ENCODE measurements around the gene G2E3. TPM values are rescaled to one million over a fixed set of nuclear protein-coding genes. Genes with fewer than 3 reads are reported as not detected.

Gene G2E3
- total RNA-seq, 1 experiment from 2014 or later, result 51.5 TPM

DNA sequence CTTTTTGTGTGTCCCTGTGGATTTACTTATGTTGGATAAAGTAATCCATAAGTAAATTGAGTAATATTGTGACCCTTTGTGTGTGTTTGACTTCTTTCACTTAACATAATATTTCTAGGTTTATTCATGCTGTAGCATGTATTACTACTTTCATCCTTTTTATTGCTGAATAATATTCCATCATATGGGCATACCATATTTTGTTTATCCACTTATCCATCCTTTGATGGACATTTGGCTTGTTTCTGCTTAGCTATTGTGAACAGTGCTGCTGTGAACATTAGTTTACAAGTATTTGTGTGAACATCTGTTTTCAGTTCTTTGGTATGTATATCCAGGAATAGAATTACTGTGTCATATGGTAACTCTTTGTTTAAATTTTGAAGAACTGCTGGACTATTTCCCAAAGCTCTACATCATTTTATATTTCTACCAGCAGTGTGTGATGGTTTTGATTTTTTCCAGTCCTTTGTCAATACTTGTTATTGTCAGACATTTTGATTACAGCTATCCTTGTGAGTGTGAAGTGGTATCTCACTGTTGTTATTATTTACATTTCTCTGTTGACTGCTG lies 25.2 kb downstream of the G2E3 start:
- BruUV-seq (replicated peaks), result no TSS peak
- POLR2A ChIA-PET (ENCODE audit: low non-redundant PET), result no interaction called here
- intact Hi-C loops (cut with micrococcal nuclease; ENCODE audit: unreplicated experiment), result no loop called here

GRCh38 chr14:30585204-30585603 lies 26.2 kb downstream of the G2E3 start:
- intact Hi-C loops (cut with micrococcal nuclease; ENCODE audit: unreplicated experiment), result no loop called here
- POLR2A ChIA-PET (ENCODE audit: low non-redundant PET), result no interaction called here

More for the DNA sequence above, 25.2 kb downstream of the G2E3 start:
- no peak for DNase-seq (ENCODE audit: low spot score)
- H3K27ac ChIP-seq (ENCODE audit: low read depth, low read length, poor library complexity, severe bottlenecking), result no peak overlapping the region
- H3K27me3 ChIP-seq (replicated peaks; ENCODE audit: insufficient read depth, low read depth, low read length, poor library complexity), result no peaks in the 10 kb centered on the region
- CTCF ChIA-PET, result no interaction called here
- H3K36me3 ChIP-seq (ENCODE audit: insufficient read depth, low read length, poor library complexity, severe bottlenecking), result peaks cover 17% of the 10 kb centered on the region
- no peak overlapping the region for H3K4me3 ChIP-seq (ENCODE audit: low read depth, low read length, poor library complexity, severe bottlenecking)
- TF ChIP-seq, protein P1, sequence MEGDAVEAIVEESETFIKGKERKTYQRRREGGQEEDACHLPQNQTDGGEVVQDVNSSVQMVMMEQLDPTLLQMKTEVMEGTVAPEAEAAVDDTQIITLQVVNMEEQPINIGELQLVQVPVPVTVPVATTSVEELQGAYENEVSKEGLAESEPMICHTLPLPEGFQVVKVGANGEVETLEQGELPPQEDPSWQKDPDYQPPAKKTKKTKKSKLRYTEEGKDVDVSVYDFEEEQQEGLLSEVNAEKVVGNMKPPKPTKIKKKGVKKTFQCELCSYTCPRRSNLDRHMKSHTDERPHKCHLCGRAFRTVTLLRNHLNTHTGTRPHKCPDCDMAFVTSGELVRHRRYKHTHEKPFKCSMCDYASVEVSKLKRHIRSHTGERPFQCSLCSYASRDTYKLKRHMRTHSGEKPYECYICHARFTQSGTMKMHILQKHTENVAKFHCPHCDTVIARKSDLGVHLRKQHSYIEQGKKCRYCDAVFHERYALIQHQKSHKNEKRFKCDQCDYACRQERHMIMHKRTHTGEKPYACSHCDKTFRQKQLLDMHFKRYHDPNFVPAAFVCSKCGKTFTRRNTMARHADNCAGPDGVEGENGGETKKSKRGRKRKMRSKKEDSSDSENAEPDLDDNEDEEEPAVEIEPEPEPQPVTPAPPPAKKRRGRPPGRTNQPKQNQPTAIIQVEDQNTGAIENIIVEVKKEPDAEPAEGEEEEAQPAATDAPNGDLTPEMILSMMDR (conservative IDR thresholded peaks at IDR 0.05; ENCODE audit: low read depth, low read length), result no peak
- TF ChIP-seq EZH2 (IDR thresholded peaks at IDR 0.05; ENCODE audit: borderline replicate concordance, low read depth, low read length, poor library complexity, severe bottlenecking), result no peak
- H3K9me3 ChIP-seq (ENCODE audit: low read depth, low read length, poor library complexity, severe bottlenecking), result peaks cover 13% of the 10 kb centered on the region
- H3K4me1 ChIP-seq (ENCODE audit: insufficient read depth, low read length, poor library complexity, severe bottlenecking), result no peaks in the 10 kb centered on the region

GRCh38 chr14:30587141-30587540 lies 28.2 kb downstream of the G2E3 start:
- ChIA-PET POLR2A (ENCODE audit: low non-redundant PET) (no interaction called here), CTCF (no interaction called here)
- Histone ChIP-seq H3K27me3 (replicated peaks; ENCODE audit: insufficient read depth, low read depth, low read length, poor library complexity) (no peaks in the 10 kb centered on the region), H3K4me3 (ENCODE audit: low read depth, low read length, poor library complexity, severe bottlenecking) (no peak overlapping the region), H3K36me3 (ENCODE audit: insufficient read depth, low read length, poor library complexity, severe bottlenecking) (peaks cover 46% of the 10 kb centered on the region), H3K27ac (ENCODE audit: low read depth, low read length, poor library complexity, severe bottlenecking) (no peak overlapping the region), H3K9me3 (ENCODE audit: low read depth, low read length, poor library complexity, severe bottlenecking) (peaks cover 13% of the 10 kb centered on the region), H3K4me1 (ENCODE audit: insufficient read depth, low read length, poor library complexity, severe bottlenecking) (no peaks in the 10 kb centered on the region)
- no peak for DNase-seq (ENCODE audit: low spot score)
- no TSS peak for BruUV-seq (replicated peaks)
- no peak for TF ChIP-seq EZH2 (IDR thresholded peaks at IDR 0.05; ENCODE audit: borderline replicate concordance, low read depth, low read length, poor library complexity, severe bottlenecking)
- TF ChIP-seq, protein P1 (conservative IDR thresholded peaks at IDR 0.05; ENCODE audit: low read depth, low read length), result no peak
- intact Hi-C loops (cut with micrococcal nuclease; ENCODE audit: unreplicated experiment), result no loop called here

More at GRCh38 chr14:30585204-30585603, 26.2 kb downstream of the G2E3 start:
- Histone ChIP-seq H3K36me3 (ENCODE audit: insufficient read depth, low read length, poor library complexity, severe bottlenecking) (peaks cover 27% of the 10 kb centered on the region), H3K27ac (ENCODE audit: low read depth, low read length, poor library complexity, severe bottlenecking) (no peak overlapping the region), H3K4me1 (ENCODE audit: insufficient read depth, low read length, poor library complexity, severe bottlenecking) (no peaks in the 10 kb centered on the region), H3K4me3 (ENCODE audit: low read depth, low read length, poor library complexity, severe bottlenecking) (no peak overlapping the region), H3K27me3 (replicated peaks; ENCODE audit: insufficient read depth, low read depth, low read length, poor library complexity) (no peaks in the 10 kb centered on the region), H3K9me3 (ENCODE audit: low read depth, low read length, poor library complexity, severe bottlenecking) (peaks cover 13% of the 10 kb centered on the region)
- DNase-seq (ENCODE audit: low spot score), result no peak
- CTCF ChIA-PET, result no interaction called here
- TF ChIP-seq, protein P1 (conservative IDR thresholded peaks at IDR 0.05; ENCODE audit: low read depth, low read length), result no peak
- no peak for TF ChIP-seq EZH2 (IDR thresholded peaks at IDR 0.05; ENCODE audit: borderline replicate concordance, low read depth, low read length, poor library complexity, severe bottlenecking)
- no TSS peak for BruUV-seq (replicated peaks)
